GM19467 (cell line): ENCODE results near the gene C1orf226.
A peak's percentile ranks its signal among the peaks of the same experiment; 100 is the strongest.
"Not testable (repeated sequence)": the region's sequence is repeated elsewhere in the genome, so short reads cannot be mapped to it uniquely, and the experiment has no call there.

Source experiments
- ATAC-seq: cut with Tn5 transposase; IDR thresholded peaks from one replicate; pipeline ENCODE4 v1.9.1; 2021; ENCODE audit warnings: mild to moderate bottlenecking, moderate library complexity; ENCODE audit not compliant: unreplicated experiment

C1orf226 gene

GRCh38 chr1:162381383-162381782, at the start of gene C1orf226:
Gene C1orf226 (plus strand): TSS chr1:162381728. CDS start chr1:162381902, 174 bp downstream.
- no peak for ATAC-seq

DNA sequence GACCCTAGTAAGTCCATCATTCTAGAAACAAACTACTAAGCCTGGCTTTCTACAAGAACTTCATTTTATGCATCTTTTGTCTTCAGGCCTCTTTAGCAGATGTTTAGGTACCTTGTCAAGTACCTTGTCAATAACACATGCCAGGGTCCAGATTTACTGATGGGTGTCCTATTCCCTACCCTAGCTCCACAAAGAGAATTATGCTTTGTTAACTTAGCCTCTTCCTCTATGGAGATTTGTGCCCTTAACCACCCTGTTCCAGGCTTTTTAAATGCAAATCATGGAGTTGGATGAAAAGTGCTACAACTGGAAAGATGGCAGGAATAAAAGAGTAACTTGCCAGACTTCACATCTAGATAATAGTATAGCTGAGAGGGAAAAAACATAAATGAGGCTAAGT, 47.5 kb upstream of the C1orf226 start:
- ATAC-seq: no peak

GRCh38 chr1:162335126-162335525, 46.4 kb upstream of the C1orf226 start:
- ATAC-seq: no peak

- ATAC-seq: no peak
Measured at GRCh38 chr1:162336621-162337285, 44.8 kb upstream of the C1orf226 start.

GRCh38 chr1:162342452-162342983, 39.0 kb upstream of the C1orf226 start:
- ATAC-seq: no peak

GRCh38 chr1:162343470-162343869, 38.1 kb upstream of the C1orf226 start:
- ATAC-seq: no peak

DNA sequence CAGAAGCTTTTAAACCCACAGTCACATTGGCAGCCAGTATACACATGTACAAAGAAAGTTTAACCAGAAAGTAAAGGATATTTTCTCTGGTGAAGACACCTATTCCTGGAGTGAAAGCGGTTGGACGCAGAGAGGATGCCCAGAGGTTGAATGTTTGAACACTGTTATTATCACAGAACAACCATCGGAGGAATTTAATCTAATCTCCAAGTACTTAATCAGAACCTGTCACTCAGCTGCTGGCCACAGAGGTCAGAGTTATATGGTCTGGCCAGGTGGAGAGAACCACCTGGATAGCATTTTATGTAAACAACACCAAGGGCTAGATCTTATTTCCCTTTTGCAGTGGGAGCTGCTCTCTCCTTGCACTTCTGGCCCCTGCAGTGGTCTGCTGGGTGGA, 34.2 kb upstream of the C1orf226 start:
- ATAC-seq: no peak

DNA sequence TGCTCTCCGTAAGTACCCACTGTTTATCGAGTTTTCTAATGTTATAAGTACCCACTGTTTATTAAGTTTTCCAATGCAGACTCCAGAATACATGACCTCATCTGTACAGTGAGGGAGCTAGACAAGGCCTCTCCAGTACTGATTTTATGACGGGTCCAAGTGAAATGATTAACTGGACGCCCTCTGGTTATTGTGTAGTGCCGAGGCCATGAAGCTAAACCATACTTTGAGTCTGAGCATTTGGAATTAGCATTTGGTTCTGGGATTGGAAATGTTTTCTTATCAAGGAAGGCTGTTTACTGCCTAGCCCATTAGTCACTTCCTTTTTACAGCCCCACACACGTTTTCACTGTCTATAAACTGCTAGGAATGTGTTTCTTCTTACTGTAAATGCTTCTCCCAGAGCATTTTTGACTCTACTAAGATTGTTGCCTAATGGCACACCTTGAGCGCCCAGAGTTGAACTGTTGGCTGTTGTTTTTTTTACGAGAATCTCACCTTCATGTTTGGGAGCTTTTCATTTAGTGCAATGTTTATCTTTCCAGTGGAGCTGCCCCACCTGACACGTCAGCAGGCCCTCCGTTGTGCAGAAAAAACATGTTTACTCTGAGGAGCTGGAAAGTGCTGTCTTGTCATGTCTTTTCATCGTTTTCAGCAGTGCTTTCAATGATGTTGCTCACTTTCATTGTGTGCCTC, 31.7 kb upstream of the C1orf226 start:
- no peak for ATAC-seq

DNA sequence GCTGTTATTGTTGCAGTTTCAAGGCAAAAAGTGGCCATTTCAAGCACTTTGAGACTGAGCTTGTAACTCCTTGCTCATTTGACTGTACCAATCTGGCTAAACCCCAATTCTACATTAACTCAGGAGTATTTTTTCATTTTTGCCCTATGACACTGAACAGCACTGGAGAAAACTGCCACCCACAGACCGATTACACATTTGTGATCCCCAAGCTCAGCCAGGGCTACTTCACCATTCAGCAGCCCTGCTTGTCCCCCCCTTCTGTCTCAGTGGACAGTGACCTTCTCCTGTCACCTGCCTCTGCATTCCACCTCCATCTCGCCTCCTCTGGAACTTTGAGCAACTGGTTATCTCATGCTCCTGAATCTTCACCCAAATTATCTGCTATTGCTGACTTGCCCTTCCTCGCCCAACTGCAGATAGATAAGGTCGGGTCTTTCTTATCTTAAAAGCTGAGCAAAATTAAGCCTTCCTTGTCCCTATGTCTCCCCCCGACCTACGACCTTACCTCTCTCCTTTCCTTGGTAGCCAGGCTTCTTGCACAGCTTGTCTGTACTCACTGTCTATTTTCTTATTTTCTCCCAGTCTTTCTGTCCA, 30.2 kb upstream of the C1orf226 start:
- no peak for ATAC-seq

DNA sequence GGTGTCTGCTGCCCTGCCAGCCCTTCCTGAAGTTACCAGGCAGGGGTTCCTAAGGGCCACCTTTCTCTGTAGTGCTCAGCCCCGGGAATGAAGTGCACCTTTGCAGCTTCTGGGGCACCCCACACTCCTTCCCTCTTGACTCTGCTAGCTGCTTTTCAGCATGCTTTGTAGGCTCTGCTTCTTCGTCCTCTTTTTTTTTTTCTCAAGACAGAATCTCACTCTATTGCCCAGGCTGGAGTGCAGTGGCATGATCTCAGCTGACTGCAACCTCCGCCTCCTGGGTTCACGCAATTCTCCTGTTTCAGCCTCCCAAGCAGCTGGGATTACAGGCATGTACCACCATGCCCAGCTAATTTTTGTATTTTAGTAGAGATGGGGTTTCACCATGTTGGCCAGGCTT, 29.7 kb upstream of the C1orf226 start:
- ATAC-seq: not testable (repeated sequence)

DNA sequence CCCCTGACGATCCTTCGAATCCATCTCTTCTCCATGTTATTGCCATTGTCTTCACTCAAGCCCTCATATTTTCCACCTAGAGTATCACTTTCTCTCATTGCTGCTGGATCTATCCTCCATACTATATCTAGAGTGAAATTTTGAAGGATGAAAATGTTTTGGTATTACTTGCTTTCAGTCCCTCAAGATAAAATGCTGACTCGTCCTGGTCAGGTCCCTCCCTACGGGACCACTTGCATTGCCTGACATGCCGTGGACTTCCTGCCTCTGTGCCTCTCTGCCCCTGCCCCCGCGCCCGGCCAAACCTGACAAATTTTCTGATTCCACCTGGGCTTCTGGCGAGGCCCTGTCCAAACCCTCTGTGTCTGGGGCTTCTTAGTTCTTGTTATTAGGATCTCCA, 28.4 kb upstream of the C1orf226 start:
- ATAC-seq: no peak

DNA sequence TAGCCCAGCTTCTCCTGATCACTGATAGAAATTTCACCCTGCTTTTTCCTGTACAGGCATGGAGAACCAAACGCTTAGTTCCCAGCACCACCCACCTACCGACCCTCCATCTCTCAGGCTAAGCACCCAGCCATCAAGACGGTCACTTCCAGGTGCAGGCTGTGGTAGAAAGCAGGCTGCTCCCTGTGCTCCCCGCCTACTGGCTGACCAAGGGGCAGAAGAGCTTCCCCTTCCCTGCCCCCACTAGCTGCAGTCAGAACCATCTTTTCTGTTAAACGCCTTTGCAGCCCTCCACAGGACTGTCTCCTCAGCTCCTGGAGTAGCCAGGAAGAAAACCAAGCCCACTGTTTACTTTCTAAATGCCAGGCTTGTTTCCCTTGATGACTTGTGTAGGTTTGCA, 27.8 kb upstream of the C1orf226 start:
- ATAC-seq: no peak

- ATAC-seq: no peak
Measured at GRCh38 chr1:162357681-162358266, 23.8 kb upstream of the C1orf226 start.

GRCh38 chr1:162358928-162359327, 22.6 kb upstream of the C1orf226 start:
- ATAC-seq: no peak

GRCh38 chr1:162359523-162360236, 21.8 kb upstream of the C1orf226 start:
- no peak for ATAC-seq

DNA sequence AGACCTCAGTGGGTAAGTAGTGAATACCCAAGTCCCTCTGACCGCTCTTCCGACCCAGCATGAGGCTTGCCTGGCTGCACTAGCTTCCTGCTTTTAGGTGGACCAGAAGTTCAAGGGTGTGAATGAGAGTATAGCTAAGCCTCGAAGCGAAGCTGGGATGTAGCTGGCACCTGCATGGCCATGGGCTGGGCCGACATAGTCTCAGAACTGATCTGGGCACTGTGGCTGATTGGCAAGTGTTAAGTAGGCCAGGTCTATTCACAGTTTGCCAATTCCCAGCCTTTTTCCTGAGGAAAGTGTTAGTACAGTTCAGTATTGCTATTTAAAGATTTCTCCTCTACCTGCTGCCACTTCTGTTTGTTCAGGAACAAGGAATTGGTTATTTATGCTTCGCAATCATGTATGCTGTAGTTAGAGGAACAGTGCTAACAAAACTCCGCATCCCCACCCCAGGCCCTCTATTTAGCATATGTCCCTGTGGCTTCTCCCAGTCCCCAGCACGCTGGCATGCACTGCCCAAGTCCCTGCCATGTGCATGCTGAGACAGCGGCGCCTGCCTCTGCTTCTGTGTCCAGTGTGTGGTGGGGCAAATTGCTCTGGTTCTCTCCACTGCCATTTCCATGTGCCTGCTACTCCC, 21.2 kb upstream of the C1orf226 start:
- ATAC-seq: no peak

DNA sequence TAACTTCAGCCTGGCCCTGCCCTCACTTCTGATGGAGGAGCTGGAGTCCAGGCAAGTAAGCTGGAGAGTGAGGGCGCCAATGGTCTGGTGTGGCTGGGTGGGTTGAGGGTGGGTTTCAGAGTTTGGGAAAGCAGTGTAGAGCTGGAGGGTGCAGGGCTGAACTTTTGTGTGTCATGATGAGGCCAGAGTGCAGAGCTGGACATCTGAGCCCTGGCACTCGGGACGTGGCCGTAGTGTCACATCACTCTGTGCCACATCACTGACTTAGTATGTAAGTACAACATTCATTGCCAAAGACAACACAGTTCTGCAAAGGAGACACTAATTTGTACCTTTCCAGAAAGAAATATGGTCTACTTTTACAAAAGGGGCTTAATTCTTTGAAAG, 20.7 kb upstream of the C1orf226 start:
- no peak for ATAC-seq

DNA sequence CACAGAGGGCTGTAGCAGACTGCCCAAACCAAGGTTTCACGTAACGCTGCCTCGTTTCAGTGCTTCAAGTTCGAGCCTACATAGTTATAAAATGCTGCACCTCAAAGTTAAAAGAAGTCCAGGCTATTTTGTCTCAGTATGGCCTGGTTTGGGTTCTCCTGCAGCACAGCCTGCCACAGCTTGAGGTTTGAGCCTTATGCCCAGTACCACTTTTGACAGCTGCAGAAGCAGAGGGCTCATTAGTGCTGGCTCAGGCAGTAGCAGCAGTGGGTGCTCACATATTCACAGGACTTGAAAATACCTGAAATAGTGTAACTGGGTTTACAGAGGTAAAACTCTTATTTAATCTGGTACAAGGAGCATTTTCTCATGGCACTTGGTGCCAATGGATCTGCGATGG, 20.2 kb upstream of the C1orf226 start:
- ATAC-seq: peak; percentile 23

GRCh38 chr1:162363823-162364222, 17.7 kb upstream of the C1orf226 start:
- no peak for ATAC-seq

GRCh38 chr1:162364498-162364897, 17.0 kb upstream of the C1orf226 start:
- ATAC-seq: no peak
